HepG2 (cell line): ENCODE results near the gene GGTA1. TPM values are rescaled to one million over a fixed set of nuclear protein-coding genes. Genes with fewer than 3 reads are reported as not detected.

Experiments
- GATAD1 ChIP-seq: IDR thresholded peaks from 2 replicates; pipeline ENCODE4 v1.6.1; 2016; ENCODE audit warnings: missing genetic modification reagents, missing compliant biosample characterization
- HES4 ChIP-seq: sonication (generic); formaldehyde crosslinking; IDR thresholded peaks from 2 replicates; pipeline ENCODE4 v1.9.0; 2021; ENCODE audit warnings: mild to moderate bottlenecking, missing genetic modification reagents, borderline replicate concordance
- HNF1A ChIP-seq, 2 experiments: sonication (generic) in 1 of 2; formaldehyde crosslinking in 1 of 2; IDR thresholded peaks; 2 replicates each; pipeline versions ENCODE4 v1.4.0 to v1.6.1; 2016 to 2020; ENCODE audit warnings: borderline replicate concordance in 1 of 2, low read depth in 1 of 2, mild to moderate bottlenecking in 1 of 2, missing genetic modification reagents in 1 of 2
- KAT2B ChIP-seq: fragments of 150-350 bp; IDR thresholded peaks from 2 replicates; pipeline ENCODE4 v1.6.1; 2014; ENCODE audit warnings: low read depth, low read length, borderline replicate concordance
- MED1 ChIP-seq: sonication (generic); formaldehyde crosslinking; IDR thresholded peaks from 2 replicates; pipeline ENCODE4 v1.4.0; 2020; ENCODE audit warnings: missing genetic modification reagents
- PAF1 ChIP-seq: IDR thresholded peaks from 2 replicates; pipeline ENCODE4 v1.6.1; 2016; ENCODE audit warnings: missing genetic modification reagents, missing compliant biosample characterization
- PHB2 ChIP-seq: fragments of 450-650 bp; IDR thresholded peaks from 2 replicates; pipeline ENCODE4 v1.6.1; 2018; ENCODE audit not compliant: partially characterized antibody
- SMAD3 ChIP-seq: sonication (generic); formaldehyde crosslinking; IDR thresholded peaks from 2 replicates; pipeline ENCODE4 v1.4.0; 2020; ENCODE audit warnings: missing genetic modification reagents
- SNAI1 ChIP-seq: sonication (generic); formaldehyde crosslinking; IDR thresholded peaks from 2 replicates; pipeline ENCODE4 v1.5.0; 2020; ENCODE audit warnings: mild to moderate bottlenecking, missing genetic modification reagents, borderline replicate concordance
- TBP ChIP-seq: sonication (generic); formaldehyde crosslinking; IDR thresholded peaks from 2 replicates; pipeline ENCODE4 v1.5.0; 2020; ENCODE audit warnings: missing genetic modification reagents
- ZBTB44 ChIP-seq: sonication (generic); formaldehyde crosslinking; IDR thresholded peaks from 2 replicates; pipeline ENCODE4 v1.4.0; 2020; ENCODE audit warnings: missing genetic modification reagents
- ZFP1 ChIP-seq: IDR thresholded peaks from 2 replicates; pipeline ENCODE4 v1.6.1; 2016
- ZFP36 ChIP-seq: fragments of 150-350 bp; IDR thresholded peaks from 2 replicates; pipeline ENCODE4 v1.6.1; 2018; ENCODE audit warnings: borderline replicate concordance, low read length, low read depth; ENCODE audit not compliant: partially characterized antibody
- ZFP90 ChIP-seq: sonication (generic); formaldehyde crosslinking; IDR thresholded peaks from 2 replicates; pipeline ENCODE4 v1.8.0; 2022; ENCODE audit warnings: missing genetic modification reagents, mild to moderate bottlenecking, inconsistent platforms, borderline replicate concordance
- ZNF253 ChIP-seq: sonication (generic); formaldehyde crosslinking; IDR thresholded peaks from 2 replicates; pipeline ENCODE4 v1.8.0; 2022; ENCODE audit warnings: mild to moderate bottlenecking, missing genetic modification reagents, borderline replicate concordance
- ZNF552 ChIP-seq: sonication (generic); formaldehyde crosslinking; IDR thresholded peaks from 2 replicates; pipeline ENCODE4 v1.9.0; 2022; ENCODE audit warnings: missing genetic modification reagents, mild to moderate bottlenecking, borderline replicate concordance
- ZNF605 ChIP-seq: sonication (generic); formaldehyde crosslinking; IDR thresholded peaks from 2 replicates; pipeline ENCODE4 v1.8.0; 2022; ENCODE audit warnings: mild to moderate bottlenecking, missing genetic modification reagents
- ZNF773 ChIP-seq: sonication (generic); formaldehyde crosslinking; IDR thresholded peaks from 2 replicates; pipeline ENCODE4 v1.4.0; 2020; ENCODE audit warnings: missing genetic modification reagents, borderline replicate concordance
- ZNF776 ChIP-seq: sonication (generic); formaldehyde crosslinking; IDR thresholded peaks from 2 replicates; pipeline ENCODE4 v1.4.0; 2020; ENCODE audit warnings: mild to moderate bottlenecking, missing genetic modification reagents
- ZNF790 ChIP-seq: sonication (generic); formaldehyde crosslinking; IDR thresholded peaks from 2 replicates; pipeline ENCODE4 v1.8.0; 2022; ENCODE audit warnings: missing genetic modification reagents, mild to moderate bottlenecking, borderline replicate concordance
- polyA plus RNA-seq, 8 experiments: library from polyadenylated mRNA; depleted of rRNA in 3 of 8; stranded (reverse) in 7 of 8; unstranded in 1 of 8; fragments of >200 nt; fragmentation: Illumina TruSeq in 4 of 8; extraction: Trizol in 4 of 8; gene quantifications; 2 replicates each; pipeline versions ENCODE4 v1.2.1 to v1.2.3, GENCODE V29; 2011 to 2016; ENCODE audit warnings: low read depth in 4 of 8, missing spikeins in 1 of 8, mixed read lengths in 1 of 8; ENCODE audit not compliant: insufficient read depth in 1 of 8
- total RNA-seq, 5 experiments: library from RNA; depleted of rRNA; stranded (reverse); fragments of >200 nt; fragmentation: Illumina TruSeq; extraction: Trizol; gene quantifications; 2 replicates each; pipeline ENCODE4 v1.2.3, GENCODE V29; 2016; ENCODE audit warnings: low read depth in 1 of 5
- TF ChIP-seq, protein P1 (sequence below): IDR thresholded peaks from 2 replicates; pipeline ENCODE4 v1.6.1; 2012; ENCODE audit warnings: inconsistent platforms
- TF ChIP-seq, protein P2 (sequence below): sonication (generic); formaldehyde crosslinking; IDR thresholded peaks from 2 replicates; pipeline ENCODE4 v1.9.0; 2021; ENCODE audit warnings: missing genetic modification reagents, borderline replicate concordance

GGTA1 gene
- total and polyA plus RNA-seq, 2 of the 13 experiments (the other 11 are each of a cell fraction or from before 2014, with no cell fraction given): not detected

- TF ChIP-seq, protein P1, sequence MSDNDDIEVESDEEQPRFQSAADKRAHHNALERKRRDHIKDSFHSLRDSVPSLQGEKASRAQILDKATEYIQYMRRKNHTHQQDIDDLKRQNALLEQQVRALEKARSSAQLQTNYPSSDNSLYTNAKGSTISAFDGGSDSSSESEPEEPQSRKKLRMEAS: 0 out of 2 replicates have a peak, but pooled peaks have one; percentile 24
- TF ChIP-seq HES4 (CRISPR knock-in tag): no peak
- no peak for TF ChIP-seq ZBTB44
- 0 out of 2 replicates have a peak, but pooled peaks have one; percentile 20 for TF ChIP-seq SMAD3
- no peak for TF ChIP-seq ZNF790
- TF ChIP-seq, protein P2, sequence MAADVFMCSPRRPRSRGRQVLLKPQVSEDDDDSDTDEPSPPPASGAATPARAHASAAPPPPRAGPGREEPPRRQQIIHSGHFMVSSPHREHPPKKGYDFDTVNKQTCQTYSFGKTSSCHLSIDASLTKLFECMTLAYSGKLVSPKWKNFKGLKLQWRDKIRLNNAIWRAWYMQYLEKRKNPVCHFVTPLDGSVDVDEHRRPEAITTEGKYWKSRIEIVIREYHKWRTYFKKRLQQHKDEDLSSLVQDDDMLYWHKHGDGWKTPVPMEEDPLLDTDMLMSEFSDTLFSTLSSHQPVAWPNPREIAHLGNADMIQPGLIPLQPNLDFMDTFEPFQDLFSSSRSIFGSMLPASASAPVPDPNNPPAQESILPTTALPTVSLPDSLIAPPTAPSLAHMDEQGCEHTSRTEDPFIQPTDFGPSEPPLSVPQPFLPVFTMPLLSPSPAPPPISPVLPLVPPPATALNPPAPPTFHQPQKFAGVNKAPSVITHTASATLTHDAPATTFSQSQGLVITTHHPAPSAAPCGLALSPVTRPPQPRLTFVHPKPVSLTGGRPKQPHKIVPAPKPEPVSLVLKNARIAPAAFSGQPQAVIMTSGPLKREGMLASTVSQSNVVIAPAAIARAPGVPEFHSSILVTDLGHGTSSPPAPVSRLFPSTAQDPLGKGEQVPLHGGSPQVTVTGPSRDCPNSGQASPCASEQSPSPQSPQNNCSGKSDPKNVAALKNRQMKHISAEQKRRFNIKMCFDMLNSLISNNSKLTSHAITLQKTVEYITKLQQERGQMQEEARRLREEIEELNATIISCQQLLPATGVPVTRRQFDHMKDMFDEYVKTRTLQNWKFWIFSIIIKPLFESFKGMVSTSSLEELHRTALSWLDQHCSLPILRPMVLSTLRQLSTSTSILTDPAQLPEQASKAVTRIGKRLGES (CRISPR knock-in tag): no peak
- no peak; the same call in 1 of the 2 replicates for TF ChIP-seq HNF1A (IDR thresholded peaks at IDR 0.05; ENCODE audit: low read depth)
- TF ChIP-seq HNF1A (CRISPR knock-in tag; IDR thresholded peaks at IDR 0.05; ENCODE audit: borderline replicate concordance): peak; percentile 76; the same call in 1 of the 2 replicates
- no peak for TF ChIP-seq ZNF253 (CRISPR knock-in tag)
- TF ChIP-seq MED1 (CRISPR knock-in tag): peak; percentile 96
- TF ChIP-seq TBP (CRISPR knock-in tag): no peak
- no peak for TF ChIP-seq KAT2B
- TF ChIP-seq ZFP36: no peak
- no peak for TF ChIP-seq ZFP90 (CRISPR knock-in tag)
- no peak for TF ChIP-seq ZFP1
- no peak for TF ChIP-seq ZNF605 (CRISPR knock-in tag)
- TF ChIP-seq GATAD1: 0 out of 2 replicates have a peak, but pooled peaks have one; percentile 25
- no peak for TF ChIP-seq SNAI1 (CRISPR knock-in tag)
- TF ChIP-seq ZNF773 (CRISPR knock-in tag): no peak
- TF ChIP-seq ZNF552 (CRISPR knock-in tag): no peak
- TF ChIP-seq PHB2: no peak
- no peak for TF ChIP-seq PAF1
- no peak for TF ChIP-seq ZNF776
These were observed 75.6 kb downstream of the GGTA1 start (continued) for GRCh38 chr9:121424024-121424432.
